Activated CD4-positive, alpha-beta T cell treated with anti-CD3 and anti-CD28 coated beads, Interleukin-2, amount 50 U/mL, for 24 hours (primary cell): ENCODE data around the gene PTPRR.
"Not testable (repeated sequence)": the region's sequence is repeated elsewhere in the genome, so short reads cannot be mapped to it uniquely, and the experiment has no call there.

Experiments
- DNase-seq, 2 donors: peaks; one replicate each; pipeline ENCODE4 v3.0.0-alpha.2; 2020; ENCODE audit warnings: low read depth in 1 of 2, low spot score in 1 of 2

The PTPRR gene

DNA sequence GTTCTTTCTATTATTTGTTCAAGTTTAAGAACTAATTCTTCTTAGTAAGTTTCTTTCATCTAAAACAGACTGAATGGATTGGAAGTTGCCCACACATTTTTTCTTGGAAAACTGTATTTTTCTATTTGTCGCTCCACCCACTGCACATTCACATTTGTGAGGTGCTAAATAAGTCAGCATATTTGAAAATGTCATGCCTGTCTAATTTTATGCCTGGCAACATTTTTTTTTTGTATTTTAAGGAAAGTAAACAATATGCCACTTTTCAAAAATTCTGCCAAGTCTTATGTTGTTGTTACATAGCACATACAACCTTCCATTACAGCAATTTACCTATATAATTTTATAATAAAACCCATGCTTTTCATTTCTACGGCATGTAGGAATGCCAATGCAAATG lies 170.6 kb downstream of the PTPRR start:
- DNase-seq = no peak

DNA sequence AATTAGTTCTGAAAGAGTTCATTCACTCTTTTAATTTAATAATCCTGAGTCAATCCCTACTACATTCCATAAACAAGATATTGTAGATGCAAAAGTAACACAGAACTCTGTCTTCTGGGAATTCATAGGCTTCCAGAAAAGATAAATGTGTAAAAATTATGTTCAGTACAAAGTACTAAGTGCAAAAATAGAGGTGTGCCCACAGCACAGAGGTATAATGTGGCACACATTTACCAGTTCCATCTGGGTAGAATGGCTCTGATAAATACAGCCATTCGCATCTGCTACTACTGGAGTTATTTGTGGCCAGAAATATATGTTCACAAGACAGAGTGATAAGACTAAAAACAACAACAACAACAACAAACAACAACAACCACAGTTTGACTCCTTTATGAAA lies 171.7 kb downstream of the PTPRR start:
- DNase-seq = no peak

DNA sequence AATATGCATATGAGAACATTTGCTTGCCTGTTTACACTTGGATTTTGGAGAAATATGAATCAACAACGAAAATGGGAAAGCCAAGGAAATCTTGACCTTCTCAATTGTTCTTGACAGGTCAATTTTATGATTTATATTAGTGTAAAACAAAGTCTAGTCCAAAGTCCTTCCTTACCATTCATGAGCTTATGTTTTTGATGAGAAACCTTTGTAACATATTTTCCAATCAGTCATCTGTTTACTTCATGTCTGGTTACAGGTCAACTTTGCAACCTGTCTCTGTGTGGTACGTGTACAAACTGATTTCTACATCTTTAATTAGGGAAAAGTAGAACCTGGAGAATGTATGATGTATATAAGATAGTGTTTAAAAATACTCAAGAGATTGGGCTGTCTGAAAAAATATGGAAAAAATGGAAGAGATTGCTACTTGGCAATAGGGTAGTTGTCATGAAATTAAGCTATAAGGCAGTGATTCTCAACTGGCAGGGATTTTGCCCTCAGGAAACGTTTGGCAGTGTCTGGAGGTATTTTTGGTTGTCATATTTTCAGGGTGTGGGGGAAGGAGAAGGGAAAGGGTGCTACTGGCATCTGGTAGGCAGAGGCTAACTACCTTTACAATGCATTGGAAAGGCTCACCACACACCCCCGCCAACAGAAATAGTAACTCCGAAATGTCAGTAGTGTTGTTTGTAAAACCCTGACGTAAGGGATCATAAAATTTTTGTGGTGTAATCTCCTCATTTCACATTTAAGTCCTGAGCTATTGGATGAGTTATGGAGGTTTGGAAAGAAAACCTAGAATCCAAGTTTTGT lies 172.9 kb downstream of the PTPRR start:
- no peak for DNase-seq

DNA sequence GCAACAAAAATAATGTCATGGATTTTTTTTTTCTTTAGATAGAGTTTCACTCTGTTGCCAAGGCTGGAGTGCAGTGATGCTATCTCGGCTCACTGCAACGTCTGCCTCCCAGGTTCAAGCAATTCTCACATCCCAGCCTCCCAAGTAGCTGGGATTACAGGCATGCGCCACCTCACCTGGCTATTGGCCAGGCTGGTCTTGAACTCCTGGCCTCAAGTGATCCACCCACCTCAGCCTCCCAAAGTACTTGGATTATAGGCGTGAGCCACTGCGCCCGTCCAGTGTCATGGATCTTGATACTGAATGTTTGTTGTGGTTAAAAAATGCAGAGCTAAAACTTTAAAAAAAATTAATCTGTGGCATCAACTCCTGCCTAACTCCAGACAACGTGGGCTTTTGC lies 175.5 kb downstream of the PTPRR start:
- DNase-seq = no peak

DNA sequence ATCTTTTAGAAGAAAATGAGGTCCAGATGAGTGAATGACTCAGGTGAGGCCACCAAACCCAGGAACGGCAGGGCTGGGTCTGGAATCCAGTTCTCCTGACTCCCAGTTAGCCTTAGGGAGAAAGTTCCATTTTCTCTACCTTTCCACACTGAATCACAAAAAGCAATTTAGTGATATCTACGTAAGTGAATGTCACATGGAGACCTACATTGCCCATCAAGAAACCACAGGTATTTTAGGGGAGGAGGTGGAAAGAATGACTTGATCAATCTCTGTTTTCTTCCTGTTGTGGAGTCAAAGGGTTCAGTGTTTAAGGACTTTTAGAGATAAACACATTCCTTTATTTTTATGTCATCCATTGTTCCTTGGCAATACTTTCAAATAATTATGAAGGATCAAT lies 176.4 kb downstream of the PTPRR start:
- DNase-seq = no peak

DNA sequence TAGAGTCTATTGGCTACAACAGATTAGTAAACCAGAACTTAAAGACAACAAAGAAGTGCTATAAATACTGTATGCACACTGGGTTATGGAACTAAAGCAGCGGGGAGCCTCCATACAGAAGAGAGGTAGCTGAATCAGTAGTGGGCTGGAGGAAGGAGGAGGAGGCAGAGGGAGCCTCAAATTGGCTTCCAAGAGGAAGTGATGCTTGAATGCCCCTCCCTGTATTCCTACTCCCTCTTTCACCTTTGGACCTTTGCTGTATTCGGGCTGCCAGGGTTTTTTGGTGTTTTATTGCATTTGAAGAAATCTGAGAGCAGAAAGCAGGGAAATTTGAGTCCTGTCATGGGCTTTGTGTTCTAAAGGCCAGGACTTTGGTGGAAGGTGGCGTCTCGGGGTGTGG lies 179.3 kb downstream of the PTPRR start:
- DNase-seq = no peak

DNA sequence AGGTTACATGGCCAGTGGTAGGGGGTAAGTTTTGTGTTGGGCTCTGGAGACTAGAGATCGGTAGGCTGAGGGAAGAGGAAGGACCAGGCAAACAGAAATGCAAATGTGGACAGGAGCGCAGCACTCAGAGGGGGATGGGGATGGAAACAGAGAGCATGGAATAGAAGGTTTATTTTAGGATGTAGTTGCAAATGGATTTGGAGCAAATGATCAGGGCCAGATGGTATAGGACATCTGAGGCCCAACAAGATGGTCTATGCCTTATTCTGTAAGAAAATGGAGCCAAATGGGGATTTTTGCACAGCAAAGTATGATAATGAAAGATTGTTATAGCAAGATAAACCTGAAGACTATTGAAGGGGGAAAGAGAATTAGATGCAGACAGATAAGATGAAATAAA lies 180.8 kb downstream of the PTPRR start:
- no peak for DNase-seq

DNA sequence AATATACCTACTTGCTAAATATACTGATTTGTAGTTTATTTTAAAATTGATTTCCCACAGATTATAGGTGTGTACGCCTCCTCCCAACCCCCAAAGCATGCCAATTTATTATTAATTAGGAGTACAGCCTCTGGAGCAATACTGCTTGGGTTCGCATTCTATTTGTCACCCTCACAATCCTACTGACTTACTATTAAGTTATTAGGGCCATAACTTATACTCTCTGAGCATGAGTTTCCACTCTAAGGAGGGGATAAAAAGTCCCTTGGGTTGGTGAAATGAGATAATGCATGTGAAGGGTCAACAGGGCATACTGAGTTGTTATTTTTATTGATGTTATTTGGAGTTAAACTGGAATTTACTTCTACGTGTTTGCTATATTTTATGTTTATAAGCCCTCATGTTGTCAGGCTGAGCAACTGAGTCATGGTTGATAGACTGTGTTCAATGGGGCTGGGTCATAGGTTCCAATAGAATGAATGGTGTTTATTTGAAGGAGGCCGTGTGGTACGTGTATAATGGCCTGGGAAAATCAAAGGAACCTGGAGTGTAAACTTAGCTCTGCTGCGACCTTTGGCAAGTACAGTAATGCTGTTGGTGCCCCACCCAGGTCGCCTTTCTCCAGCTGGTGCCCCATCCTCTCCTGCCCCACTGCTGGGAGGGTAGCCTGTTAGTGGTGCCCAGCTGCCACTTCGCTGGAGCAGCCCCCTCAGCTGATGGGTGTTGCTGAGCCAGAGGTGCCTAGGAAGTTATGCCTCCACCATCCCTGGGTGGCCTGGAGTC lies 184.0 kb downstream of the PTPRR start:
- DNase-seq = no peak

DNA sequence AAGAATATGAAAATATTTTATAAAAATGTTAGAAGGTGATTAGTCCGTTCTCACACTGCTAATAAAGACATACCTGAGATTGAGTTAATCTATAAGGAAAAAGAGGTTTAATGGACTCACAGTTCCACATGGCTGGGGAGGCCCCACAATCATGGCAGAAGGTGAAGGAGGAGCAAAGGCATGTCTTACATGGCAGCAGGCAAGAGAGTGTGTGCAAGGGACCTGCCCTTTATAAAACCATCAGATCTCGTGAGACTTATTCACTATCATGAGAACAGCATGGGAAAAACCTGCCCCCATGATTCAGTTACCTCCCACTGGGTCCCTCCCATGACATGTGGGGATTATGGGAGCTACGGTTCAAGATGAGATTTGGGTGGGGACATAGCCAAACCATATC lies 185.3 kb downstream of the PTPRR start:
- not testable (repeated sequence) for DNase-seq

DNA sequence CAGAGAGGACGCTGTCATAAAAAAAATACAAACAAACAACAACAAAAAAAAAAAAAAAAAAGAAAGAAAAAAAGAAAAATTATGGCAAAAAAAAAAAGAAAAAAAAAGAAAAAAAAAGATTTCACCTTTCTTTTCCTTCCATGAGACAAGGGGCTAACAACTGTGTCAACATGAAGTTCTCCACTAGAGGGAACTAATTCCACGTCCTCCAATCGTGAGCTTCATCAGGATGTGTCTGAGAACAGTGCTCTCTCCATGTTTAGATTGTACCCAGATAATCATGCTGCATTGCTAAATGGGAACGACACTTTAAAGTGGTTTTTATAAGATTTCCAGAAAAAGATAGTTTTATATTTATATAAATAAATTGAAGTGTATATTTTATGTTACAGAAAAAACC lies 187.2 kb downstream of the PTPRR start:
- no peak for DNase-seq

DNA sequence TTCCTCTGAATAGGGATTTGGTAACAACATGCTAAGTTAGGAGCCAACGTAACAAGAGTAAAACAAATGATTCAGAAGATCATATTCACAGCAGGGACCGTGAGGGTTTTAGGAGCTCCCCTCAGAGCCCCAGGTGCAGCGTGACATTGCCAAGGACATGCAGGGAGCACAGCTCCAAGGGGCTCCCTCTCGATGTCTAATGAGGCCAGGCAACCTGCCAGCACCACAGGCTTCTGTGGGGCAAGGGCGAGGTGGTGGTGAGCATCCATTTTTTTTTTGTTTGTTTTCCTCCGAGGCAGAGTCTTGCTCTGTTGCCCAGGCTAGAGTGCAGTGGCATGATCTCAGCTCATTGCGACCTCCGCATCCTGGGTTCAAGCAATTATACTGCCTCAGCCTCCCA lies 188.3 kb downstream of the PTPRR start:
- DNase-seq = no peak

DNA sequence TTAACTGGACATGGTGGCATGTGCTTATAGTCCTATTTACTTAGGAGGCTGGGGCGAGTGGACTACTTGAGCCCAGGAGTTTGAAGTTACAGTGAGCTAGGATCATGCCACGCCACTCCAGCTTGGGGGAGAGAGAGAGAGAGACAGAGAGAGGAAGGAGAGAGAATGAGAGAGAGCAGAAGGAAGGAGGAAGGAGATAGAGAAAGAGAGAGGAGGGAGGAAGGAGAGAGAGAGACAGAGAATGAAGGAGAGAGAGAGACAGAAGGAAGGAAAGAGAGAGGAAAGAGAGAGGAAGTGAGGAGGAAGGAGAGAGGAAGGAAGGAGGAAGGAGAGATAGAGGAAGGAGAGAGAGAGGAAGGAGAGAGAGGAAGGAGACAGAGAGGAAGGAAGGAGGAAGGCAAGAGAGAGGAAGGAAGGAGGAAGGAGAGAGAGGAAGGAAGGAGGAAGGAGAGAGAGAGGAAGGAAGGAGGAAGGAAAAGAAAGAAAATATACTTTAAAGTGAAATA lies 189.8 kb downstream of the PTPRR start:
- DNase-seq = no peak

DNA sequence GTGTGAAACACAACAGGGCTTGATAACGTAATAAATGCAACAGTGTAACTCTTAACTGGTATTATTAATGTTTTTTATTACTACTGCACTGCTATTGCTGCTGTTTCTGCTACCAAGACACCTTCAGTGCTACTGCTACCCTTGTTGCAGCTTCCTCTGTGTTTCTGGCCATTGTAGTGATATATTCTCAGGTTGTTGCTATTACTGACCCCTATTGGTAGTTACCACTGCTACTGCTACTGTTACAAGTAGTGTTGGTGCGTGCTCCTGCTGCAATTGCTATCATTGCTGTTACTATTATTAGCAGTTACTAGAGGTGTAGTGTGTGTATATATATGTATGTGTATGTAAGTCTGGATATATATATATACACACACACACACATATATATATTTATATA lies 196.1 kb downstream of the PTPRR start:
- DNase-seq = no peak

DNA sequence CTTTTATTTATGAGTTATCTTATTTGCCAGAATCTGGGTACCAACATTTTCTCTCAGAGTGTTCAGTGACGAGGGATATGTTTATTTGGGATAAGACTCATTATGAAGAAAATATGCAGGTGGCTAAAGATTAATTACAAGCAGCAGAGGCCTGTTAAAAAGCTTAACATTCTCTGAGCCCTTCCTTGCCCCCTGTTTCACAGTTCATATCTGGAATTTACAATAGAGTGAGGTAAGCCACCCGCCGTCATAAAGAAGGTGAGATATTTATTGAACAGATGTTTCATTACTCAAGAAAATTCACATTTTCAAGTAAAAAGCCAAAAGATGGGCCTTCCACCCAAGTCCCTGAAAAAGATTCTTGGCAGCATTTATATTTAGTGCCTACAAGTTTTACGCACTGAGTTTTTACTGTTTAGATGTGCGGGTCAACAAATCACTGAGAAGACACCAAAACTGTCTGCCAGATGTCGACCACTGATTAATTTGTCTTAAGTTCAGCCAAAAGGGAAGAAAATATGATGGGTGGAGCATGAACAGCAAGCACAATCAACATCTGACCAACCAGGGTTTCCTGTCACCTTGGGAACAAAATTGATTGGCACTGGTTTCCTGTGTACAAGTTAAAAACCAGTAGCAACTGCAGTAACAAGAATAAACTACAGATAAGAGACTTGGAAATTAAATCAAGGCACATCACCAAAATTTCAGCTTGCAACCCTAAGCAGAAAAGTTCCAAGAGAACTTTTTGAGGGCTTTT lies 197.8 kb downstream of the PTPRR start:
- DNase-seq = no peak

DNA sequence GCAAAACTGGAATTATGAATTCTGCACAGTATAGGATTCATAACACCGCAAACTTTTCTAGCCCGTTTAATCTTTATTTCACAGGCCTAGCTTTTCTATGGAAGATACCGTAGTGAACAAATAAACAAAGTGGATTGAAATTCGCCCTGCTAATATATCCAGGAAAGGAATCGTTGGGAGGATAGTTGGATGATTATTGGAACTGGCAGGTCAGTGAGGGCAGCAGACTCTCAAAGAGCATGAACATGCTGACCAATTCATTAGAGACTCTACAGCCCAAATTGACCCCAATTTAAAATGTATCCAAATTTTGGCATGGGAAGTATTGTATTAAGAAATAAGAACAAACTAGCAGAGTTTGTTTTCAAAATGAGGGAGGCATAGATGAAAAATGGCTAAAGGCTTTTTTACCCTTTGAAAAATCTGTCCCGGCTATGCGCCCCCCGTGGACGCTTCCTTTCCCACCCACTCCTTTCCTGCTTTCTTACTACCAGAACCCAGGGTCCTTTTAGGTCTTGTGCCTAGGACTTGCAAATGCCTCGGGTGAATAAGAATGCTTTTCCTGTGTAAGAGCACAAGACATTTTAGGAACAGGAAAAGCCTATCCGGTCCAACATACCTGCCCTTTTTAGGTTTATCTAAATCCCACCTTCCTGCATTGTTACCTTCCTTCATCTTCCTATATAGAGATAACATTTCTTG lies 198.7 kb downstream of the PTPRR start:
- DNase-seq = no peak

DNA sequence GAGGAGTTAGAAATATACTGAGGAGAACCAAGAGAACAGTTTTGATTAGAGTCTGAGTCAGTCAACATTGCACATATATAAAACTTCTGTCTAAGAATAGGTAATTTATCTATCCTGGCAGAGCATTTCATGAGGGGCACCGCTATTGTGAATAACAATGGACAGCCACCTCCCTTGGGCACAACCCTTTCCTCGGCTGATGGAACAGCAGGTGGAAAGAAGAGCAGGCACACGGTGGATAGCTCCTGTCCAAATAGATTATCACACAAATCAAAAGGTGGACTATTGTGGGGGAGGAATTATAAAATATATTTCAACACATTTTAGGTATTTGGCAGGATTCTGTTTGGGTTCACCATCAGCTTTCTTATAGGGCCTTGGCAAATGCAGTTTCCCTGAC lies 199.3 kb downstream of the PTPRR start:
- no peak for DNase-seq

DNA sequence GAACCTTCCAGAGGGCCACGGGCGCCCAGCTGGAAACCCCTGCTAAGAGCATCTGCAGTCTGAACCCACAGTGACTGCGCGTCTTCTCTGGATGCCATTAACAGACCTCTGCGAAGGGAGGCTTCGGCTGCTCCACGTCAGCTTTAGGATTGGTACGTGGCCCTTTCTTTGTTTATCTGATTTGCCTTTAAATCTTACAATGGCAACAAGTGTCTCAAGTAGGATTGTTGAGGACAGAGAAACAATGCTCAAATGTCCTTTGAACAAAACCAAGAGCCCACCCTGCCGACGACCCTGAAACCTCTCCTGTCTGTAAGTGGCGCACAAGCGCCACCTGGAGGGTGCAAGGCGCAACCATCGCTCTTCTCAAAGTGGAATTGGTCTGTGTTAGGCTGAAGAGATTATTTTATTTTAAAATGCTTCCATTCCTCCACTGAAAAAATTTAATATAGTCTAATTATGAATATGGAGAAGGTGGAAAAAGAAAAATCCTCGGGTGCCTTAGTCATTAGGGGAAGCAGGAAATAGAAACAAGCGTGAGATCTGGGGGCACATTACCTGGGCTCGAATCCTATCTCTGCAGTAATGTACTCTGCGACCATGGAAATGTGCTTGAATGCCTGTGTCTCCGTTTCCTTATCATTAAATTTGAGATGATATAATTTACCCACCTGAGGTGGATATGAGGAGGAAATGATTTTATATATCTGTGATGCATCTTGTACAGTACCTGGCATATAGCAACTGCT lies 200.7 kb downstream of the PTPRR start:
- DNase-seq = no peak

DNA sequence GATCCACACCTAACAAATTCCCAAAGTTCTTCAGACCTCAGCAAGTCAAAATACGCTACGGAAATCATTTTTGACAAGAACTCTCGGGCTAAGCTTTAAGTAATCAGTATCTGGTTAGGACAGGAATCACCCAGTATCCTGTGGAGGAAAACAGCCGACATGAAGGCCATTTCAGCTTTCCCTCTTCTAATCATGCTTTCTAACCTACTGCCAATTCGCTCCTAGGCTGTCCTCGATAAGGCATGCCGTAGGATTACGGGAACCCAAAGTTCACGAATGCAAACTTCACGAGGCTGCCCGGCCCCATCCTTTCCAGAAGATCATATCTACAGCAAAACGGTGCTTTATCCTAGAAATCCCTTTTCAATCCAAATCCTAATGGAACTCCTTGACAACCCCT lies 201.5 kb downstream of the PTPRR start:
- DNase-seq = no peak

DNA sequence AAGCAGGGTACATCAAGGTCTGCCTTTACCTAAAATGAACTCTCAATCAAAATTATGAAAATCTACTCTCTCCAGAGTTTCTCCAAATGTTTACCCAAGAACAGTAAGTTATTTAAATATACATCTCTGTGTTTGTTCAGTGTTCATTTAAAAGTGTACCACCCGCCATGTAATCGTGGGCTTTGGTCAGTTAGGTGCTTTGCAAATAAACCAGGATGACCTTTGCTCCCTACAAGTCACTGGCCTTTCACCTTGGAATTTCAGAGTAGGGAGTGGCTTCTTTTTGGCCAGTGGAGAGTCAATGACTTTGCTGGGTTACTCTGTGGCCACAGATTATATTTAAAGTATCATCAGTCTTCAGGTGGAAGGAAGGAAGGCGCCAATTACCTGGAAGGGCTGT lies 208.7 kb downstream of the PTPRR start:
- no peak for DNase-seq

DNA sequence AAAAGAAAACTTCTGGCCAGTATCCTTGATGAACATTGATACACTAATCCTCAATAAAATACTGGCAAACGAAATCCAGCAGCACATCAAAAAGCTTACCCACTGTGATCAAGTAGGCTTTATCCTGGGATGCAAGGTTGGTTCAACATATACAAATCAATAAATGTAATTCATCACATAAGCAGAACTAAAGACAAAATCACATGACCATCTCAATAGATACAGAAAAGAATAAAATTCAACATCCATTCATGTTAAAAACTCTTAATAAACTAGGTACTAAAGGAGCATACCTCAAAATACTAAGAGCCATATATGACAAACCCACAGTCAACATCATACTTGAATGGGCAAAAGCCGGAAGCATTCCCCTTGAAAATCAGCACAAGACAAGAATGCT lies 211.5 kb downstream of the PTPRR start:
- no peak for DNase-seq
